Stomach (tissue), 9 donors: ENCODE results near the gene SEC14L6. TPM values are rescaled to one million over a fixed set of nuclear protein-coding genes. Genes with fewer than 3 reads are reported as not detected.

Experiments used
- DNase-seq, 2 donors: peaks; one replicate each; pipeline versions ENCODE4 v3.0.0 to v3.0.0-alpha.2; 2013 to 2019
- H3K27ac ChIP-seq, 5 donors: fragments of 200-600 bp in 4 of 5; sonication (generic) in 4 of 5; one replicate each; pipeline ENCODE4 v1.5.1; 2013 to 2019; ENCODE audit warnings: mild to moderate bottlenecking in 1 of 5, moderate library complexity in 1 of 5
- H3K27me3 ChIP-seq, 3 donors: fragments of 200-600 bp; sonication (generic); one replicate each; pipeline ENCODE4 v1.5.1; 2017 to 2019; ENCODE audit warnings: mixed run types in 1 of 3
- H3K36me3 ChIP-seq, 4 donors: fragments of 200-600 bp; sonication (generic); 1 replicate in 3 of 4; 2 replicates in 1 of 4; pipeline ENCODE4 v1.5.1; 2016 to 2019
- H3K4me1 ChIP-seq, 4 donors: fragments of 200-600 bp; sonication (generic); one replicate each; pipeline ENCODE4 v1.5.1; 2016 to 2019
- H3K4me3 ChIP-seq, 4 donors: fragments of 200-600 bp; sonication (generic) in 3 of 4; one replicate each; pipeline ENCODE4 v1.5.1; 2016 to 2019; ENCODE audit warnings: mild to moderate bottlenecking in 1 of 4
- H3K9me3 ChIP-seq, 4 donors: fragments of 200-600 bp; sonication (generic); one replicate each; pipeline ENCODE4 v1.5.1; 2016 to 2019
- EP300 ChIP-seq: sonication (generic); formaldehyde crosslinking; IDR thresholded peaks from one replicate; pipeline ENCODE4 v1.6.1; 2017; ENCODE audit warnings: antibody characterized with exemption
- POLR2A ChIP-seq, 4 donors: fragments of 450-650 bp; IDR thresholded peaks; one replicate each; pipeline ENCODE4 v1.6.1; 2016; ENCODE audit warnings: antibody characterized with exemption in 4 of 4, control low read depth in 2 of 4, mild to moderate bottlenecking in 1 of 4, moderate library complexity in 1 of 4
- POLR2AphosphoS5 ChIP-seq, 3 donors: sonication (generic); formaldehyde crosslinking; IDR thresholded peaks; one replicate each; pipeline ENCODE4 v1.6.1; 2016; ENCODE audit warnings: antibody characterized with exemption in 3 of 3
- WGBS, 5 donors: extraction: QIAGEN DNeasy Blood & Tissue Kit in 3 of 5; methylation state at CpG; one replicate each; pipeline versions ENCODE4 v1.1.5 to v1.1.7; 2013 to 2018; 5-methylcytosine and 5-hydroxymethylcytosine counted together
- intact Hi-C: fragments of 100-400 bp; cut with DNase I; formaldehyde crosslinking; loops from one replicate; pipeline ENCODE4 v1.15.1; 2023; ENCODE audit warnings: low total_unique reads
- polyA plus RNA-seq, 3 donors: library from polyadenylated mRNA; stranded (reverse); fragments of 200-250 nt; gene quantifications; one replicate each; pipeline ENCODE4 v1.2.3, GENCODE V29; 2013
- total RNA-seq, 5 donors: library from RNA; depleted of rRNA; stranded (reverse); fragments of >200 nt; gene quantifications; one replicate each; pipeline versions ENCODE4 v1.1.0 to v1.2.3, GENCODE V29; 2014 to 2016
- TF ChIP-seq, protein P1 (sequence below), 7 experiments: fragments of 450-650 bp in 4 of 7; fragments of 200-600 bp in 3 of 7; sonication (generic) in 3 of 7; IDR thresholded peaks; one replicate each; pipeline ENCODE4 v1.5.1; 2016 to 2019; ENCODE audit warnings: antibody characterized with exemption in 7 of 7, control low read depth in 2 of 7, mild to moderate bottlenecking in 1 of 7
- donor health status: healthy with polysubstance abuse.
- donor health status: Bipolar disorder and iron deficiency.
- donor health status: healthy.

SEC14L6 gene
- total and polyA plus RNA-seq, 8 donors: 0.58 to 1.4 (median 0.84) TPM; not detected in 4

- no peak overlapping the region for H3K4me3 ChIP-seq
- intact Hi-C loops: no loop called here
- no peaks in the 10 kb centered on the region for H3K9me3 ChIP-seq
- no peak for DNase-seq
- H3K4me1 ChIP-seq: peaks cover 0 to 16% (median 9%) of the 10 kb centered on the region in 4 donors
- peaks cover 0 to 26% (median 0%) of the 10 kb centered on the region in 3 donors for H3K27me3 ChIP-seq
- no peak overlapping the region for H3K27ac ChIP-seq
- TF ChIP-seq EP300 (no peak), POLR2A (IDR thresholded peaks at IDR 0.05) (no peak), POLR2AphosphoS5 (IDR thresholded peaks at IDR 0.05) (no peak)
- TF ChIP-seq, protein P1, sequence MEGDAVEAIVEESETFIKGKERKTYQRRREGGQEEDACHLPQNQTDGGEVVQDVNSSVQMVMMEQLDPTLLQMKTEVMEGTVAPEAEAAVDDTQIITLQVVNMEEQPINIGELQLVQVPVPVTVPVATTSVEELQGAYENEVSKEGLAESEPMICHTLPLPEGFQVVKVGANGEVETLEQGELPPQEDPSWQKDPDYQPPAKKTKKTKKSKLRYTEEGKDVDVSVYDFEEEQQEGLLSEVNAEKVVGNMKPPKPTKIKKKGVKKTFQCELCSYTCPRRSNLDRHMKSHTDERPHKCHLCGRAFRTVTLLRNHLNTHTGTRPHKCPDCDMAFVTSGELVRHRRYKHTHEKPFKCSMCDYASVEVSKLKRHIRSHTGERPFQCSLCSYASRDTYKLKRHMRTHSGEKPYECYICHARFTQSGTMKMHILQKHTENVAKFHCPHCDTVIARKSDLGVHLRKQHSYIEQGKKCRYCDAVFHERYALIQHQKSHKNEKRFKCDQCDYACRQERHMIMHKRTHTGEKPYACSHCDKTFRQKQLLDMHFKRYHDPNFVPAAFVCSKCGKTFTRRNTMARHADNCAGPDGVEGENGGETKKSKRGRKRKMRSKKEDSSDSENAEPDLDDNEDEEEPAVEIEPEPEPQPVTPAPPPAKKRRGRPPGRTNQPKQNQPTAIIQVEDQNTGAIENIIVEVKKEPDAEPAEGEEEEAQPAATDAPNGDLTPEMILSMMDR (IDR thresholded peaks at IDR 0.05): no peak
- no peaks in the 10 kb centered on the region for H3K36me3 ChIP-seq
- WGBS, 5 donors: 69 to 84% (median 77%) methylated on average over 11 of the region's 11 CpGs
Observed at GRCh38 chr22:30490399-30490798, 56.1 kb downstream of the SEC14L6 start.

- H3K27ac ChIP-seq: no peak overlapping the region
- no peaks in the 10 kb centered on the region for H3K36me3 ChIP-seq
- peaks cover 0 to 9% (median 0%) of the 10 kb centered on the region in 3 donors for H3K27me3 ChIP-seq
- H3K9me3 ChIP-seq: no peaks in the 10 kb centered on the region
- WGBS, 5 donors: 65 to 85% (median 75%) methylated on average over 7 of the region's 7 CpGs
- no peak for DNase-seq
- peaks cover 0 to 20% (median 12%) of the 10 kb centered on the region in 4 donors for H3K4me1 ChIP-seq
- intact Hi-C loops: loop anchor here (5.0 kb wide), 2 partner anchors 96 to 216 kb away; no protein-coding TSS in a partner anchor
- TF ChIP-seq POLR2A (IDR thresholded peaks at IDR 0.05): no peak
- TF ChIP-seq, protein P1 (IDR thresholded peaks at IDR 0.05): no peak
- TF ChIP-seq POLR2AphosphoS5 (IDR thresholded peaks at IDR 0.05): no peak
- TF ChIP-seq EP300: no peak
- no peak overlapping the region for H3K4me3 ChIP-seq
Observed at GRCh38 chr22:30488121-30488520, 58.4 kb downstream of the SEC14L6 start.

DNA sequence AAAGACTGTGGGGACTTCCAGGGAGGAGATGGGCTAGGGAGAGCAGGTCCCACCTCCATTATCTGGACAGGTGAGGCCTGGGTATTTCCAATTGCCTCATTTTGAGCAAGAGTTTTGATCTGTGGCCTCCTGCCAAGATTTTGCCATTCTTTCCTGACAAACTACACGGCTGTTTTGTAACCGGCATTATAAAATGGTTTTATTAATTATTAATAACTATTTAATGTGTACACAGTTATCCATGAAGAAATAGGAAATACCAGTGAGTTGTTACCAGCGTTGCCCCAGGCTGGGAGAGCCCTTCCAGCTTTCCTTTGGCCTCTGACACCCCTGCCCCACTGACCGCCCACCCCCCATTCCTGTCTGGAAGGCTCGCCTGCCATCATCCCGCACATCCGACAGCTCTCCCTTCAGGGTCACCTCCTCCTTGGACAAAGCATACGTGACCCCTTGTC lies 59.9 kb downstream of the SEC14L6 start:
- Histone ChIP-seq H3K27ac (peak overlapping the region in 2 of 5 donors; percentile 18 to 51), H3K36me3 (no peaks in the 10 kb centered on the region), H3K27me3 (peaks cover 0 to 9% (median 0%) of the 10 kb centered on the region in 3 donors), H3K9me3 (no peaks in the 10 kb centered on the region), H3K4me1 (peaks cover 0 to 20% (median 12%) of the 10 kb centered on the region in 4 donors), H3K4me3 (no peak overlapping the region)
- TF ChIP-seq EP300 (no peak), POLR2AphosphoS5 (IDR thresholded peaks at IDR 0.05) (no peak), POLR2A (IDR thresholded peaks at IDR 0.05) (no peak)
- TF ChIP-seq, protein P1 (IDR thresholded peaks at IDR 0.05): no peak
- 25 to 63% (median 41%) methylated on average over 8 of the region's 8 CpGs for WGBS, 5 donors
- intact Hi-C loops: loop anchor here (5.0 kb wide), 2 partner anchors 94 to 214 kb away; no protein-coding TSS in a partner anchor
- DNase-seq: peak; percentile 56 to 76

- H3K9me3 ChIP-seq: no peaks in the 10 kb centered on the region
- H3K27ac ChIP-seq: peak overlapping the region in 2 of 5 donors; percentile 18 to 51
- no peak for DNase-seq
- peaks cover 0 to 20% (median 12%) of the 10 kb centered on the region in 4 donors for H3K4me1 ChIP-seq
- no peak for TF ChIP-seq POLR2A (IDR thresholded peaks at IDR 0.05)
- TF ChIP-seq, protein P1 (IDR thresholded peaks at IDR 0.05): no peak
- TF ChIP-seq EP300: no peak
- no peak for TF ChIP-seq POLR2AphosphoS5 (IDR thresholded peaks at IDR 0.05)
- intact Hi-C loops: loop anchor here (5.0 kb wide), 2 partner anchors 94 to 214 kb away; no protein-coding TSS in a partner anchor
- H3K4me3 ChIP-seq: no peak overlapping the region
- no peaks in the 10 kb centered on the region for H3K36me3 ChIP-seq
- WGBS, 5 donors: 68 to 93% (median 82%) methylated on average over 5 of the region's 5 CpGs
- H3K27me3 ChIP-seq: peaks cover 0 to 9% (median 0%) of the 10 kb centered on the region in 3 donors
Observed at GRCh38 chr22:30486118-30486517, 60.4 kb downstream of the SEC14L6 start.
